LNCAP (cell line): Measurements from ENCODE around the gene MRPL38.

Source experiments
- TF ChIP-seq, protein P1 (sequence below): fragments of 450-650 bp; IDR thresholded peaks from 2 replicates; pipeline ENCODE4 v1.5.1; 2017; ENCODE audit warnings: mild to moderate bottlenecking

MRPL38 gene

GRCh38 chr17:75940727-75941441 is 36.2 kb upstream of the MRPL38 start, which contains the start of gene FBF1:
Gene FBF1 (minus strand): TSS chr17:75941042. CDS start chr17:75938149, 2,893 bp downstream.
- TF ChIP-seq, protein P1, sequence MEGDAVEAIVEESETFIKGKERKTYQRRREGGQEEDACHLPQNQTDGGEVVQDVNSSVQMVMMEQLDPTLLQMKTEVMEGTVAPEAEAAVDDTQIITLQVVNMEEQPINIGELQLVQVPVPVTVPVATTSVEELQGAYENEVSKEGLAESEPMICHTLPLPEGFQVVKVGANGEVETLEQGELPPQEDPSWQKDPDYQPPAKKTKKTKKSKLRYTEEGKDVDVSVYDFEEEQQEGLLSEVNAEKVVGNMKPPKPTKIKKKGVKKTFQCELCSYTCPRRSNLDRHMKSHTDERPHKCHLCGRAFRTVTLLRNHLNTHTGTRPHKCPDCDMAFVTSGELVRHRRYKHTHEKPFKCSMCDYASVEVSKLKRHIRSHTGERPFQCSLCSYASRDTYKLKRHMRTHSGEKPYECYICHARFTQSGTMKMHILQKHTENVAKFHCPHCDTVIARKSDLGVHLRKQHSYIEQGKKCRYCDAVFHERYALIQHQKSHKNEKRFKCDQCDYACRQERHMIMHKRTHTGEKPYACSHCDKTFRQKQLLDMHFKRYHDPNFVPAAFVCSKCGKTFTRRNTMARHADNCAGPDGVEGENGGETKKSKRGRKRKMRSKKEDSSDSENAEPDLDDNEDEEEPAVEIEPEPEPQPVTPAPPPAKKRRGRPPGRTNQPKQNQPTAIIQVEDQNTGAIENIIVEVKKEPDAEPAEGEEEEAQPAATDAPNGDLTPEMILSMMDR: no peak

DNA sequence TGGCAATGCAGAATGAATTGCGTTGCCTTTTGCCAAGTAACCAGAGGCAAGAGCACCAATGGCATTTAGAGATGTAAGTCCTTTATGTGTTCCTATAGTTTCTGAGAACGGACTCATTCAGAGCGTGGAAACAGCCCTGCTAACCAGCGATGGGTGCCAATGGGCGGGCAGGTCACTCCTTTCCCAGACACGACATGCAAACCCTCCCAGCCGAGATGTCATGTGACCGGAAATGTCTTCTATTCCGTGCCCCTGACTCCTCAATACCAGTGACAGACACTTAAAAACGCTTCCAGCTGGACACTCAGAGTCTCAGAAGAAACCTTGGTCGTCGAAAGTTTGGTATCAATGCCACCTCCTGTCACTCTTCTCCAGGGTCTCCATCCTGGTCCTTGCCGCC is 33.0 kb upstream of the MRPL38 start:
- TF ChIP-seq, protein P1: no peak

- TF ChIP-seq, protein P1: no peak
These were observed 29.1 kb upstream of the MRPL38 start for GRCh38 chr17:75933808-75934207.

DNA sequence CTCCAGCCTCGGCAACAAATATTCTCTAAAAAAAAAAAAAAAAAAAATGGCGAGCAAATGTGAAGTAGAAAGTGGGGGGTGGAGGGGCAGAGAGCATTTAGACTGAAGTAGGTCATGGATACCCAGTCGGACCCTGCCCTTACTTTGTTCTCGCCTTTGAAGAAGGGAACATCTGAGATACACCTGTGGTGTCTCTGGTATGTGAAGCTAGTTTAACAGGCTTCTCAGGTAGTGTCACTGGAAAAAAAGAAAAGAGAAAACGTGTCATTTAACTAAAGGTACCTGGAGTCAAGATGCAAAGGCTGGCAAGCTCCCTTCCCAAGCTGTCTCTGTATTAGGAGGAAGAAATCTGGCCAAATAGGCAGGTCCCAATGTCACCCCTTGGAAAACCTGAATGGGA is 28.2 kb upstream of the MRPL38 start:
- TF ChIP-seq, protein P1: no peak

DNA sequence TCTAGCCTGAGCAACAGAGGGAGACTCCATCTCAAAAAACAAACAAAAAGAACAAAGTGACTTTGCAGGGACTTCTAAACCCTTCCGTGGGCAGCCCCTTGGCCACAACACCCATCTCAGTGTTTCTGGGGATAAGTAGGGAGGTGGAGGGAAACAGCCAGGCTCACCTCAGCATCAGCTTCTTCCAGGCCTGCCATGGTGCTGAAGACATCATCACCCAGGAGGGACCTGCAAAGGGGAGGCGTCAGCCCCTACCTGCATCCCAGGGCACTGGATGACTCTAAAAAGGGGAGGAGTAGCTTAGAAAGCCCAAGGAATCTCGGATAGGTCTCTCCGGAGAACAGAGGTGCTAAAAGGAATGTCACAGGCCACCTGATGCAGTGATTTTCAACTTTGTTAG is 26.4 kb upstream of the MRPL38 start:
- TF ChIP-seq, protein P1: no peak

- TF ChIP-seq, protein P1: peak; percentile 30
These were observed 22.7 kb upstream of the MRPL38 start for GRCh38 chr17:75927286-75927922.

- TF ChIP-seq, protein P1: no peak
These were observed 21.8 kb upstream of the MRPL38 start for GRCh38 chr17:75926456-75926855.
